OCI-M2 (cell line): ENCODE data around the gene RBP7.

Source experiments
- DNase-seq: peaks from one replicate; lab custom pipeline; 2025; ENCODE audit not compliant: unreplicated experiment; lab: John Stamatoyannopoulos, UW

Gene RBP7

DNA sequence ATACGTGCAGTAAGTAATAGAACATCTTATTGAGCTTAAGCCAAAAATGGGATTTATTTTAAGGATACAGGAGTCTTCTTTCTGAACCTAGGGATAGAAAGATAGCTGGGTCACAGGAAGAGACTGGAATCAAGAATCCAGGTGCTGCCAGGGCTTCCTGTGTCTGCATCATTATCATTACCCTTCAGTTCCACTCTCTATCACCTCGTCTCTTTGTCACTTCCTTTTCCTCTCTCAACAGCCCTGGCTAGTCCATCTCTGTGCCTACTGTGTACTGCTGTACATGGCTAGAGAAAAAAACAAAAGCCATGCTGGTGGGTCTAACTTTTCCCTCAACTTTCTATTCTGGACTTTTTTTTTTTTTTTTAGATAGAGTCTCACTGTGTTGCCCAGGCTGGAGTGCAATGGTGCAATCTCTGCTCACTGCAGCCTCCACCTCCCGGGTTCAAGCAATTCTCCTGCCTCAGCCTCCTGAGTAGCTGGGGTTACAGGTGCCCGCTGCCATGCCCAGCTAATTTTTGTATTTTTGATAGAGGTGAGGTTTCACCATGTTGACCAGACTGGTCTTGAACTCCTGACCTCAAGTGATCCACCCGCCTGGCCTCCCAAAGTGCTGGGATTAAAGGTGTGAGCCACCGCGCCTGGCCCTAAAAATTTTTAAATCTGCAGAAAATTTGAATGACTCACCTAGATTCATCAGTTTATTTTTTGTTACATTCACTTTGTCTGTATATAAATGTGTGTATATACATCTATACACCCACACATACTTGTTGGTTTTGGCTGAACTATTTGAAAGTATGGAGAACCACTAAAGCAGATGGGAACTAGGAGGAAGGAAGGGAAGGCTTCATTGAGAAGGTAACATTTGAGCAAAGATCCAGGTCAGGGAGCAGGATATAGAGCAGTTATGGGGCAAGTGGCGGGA, 67.7 kb downstream of the RBP7 start:
- no peak for DNase-seq

DNA sequence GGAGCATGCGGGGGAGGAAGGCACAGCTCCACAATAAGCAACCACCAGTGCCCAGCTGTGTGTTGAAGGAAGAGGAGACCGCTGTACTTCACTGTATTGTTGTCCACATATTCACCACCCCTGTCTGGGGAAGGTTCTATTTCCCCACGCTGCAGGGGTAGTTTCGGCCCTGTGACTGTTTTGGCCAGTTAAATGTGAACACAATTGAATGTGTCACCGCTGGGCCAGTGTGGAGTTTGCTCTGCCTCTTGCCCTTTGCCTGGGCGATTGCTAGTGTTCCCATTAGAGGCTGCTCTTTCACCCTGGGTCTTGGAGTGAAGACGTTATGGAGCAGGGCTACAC, 68.3 kb downstream of the RBP7 start:
- DNase-seq: no peak
